Neural cell (in vitro differentiated cells): Measurements from ENCODE around the gene ZNF771. TPM values are rescaled to one million over a fixed set of nuclear protein-coding genes. Genes with fewer than 3 reads are reported as not detected.
"Not testable (repeated sequence)": the region's sequence is repeated elsewhere in the genome, so short reads cannot be mapped to it uniquely, and the experiment has no call there.

ENCODE experiments used
- H2AFZ ChIP-seq: fragments of 200-600, 300-800 bp; sonication (generic), shearing (Covaris generic); 2 replicates; pipeline ENCODE4 v1.6.0; 2014; ENCODE audit warnings: low read depth, mild to moderate bottlenecking, antibody characterized with exemption, low read length, moderate library complexity
- H3F3A ChIP-seq: fragments of 200-600 bp; shearing (Covaris generic); 2 replicates; pipeline ENCODE4 v1.6.1; 2016; ENCODE audit warnings: mild to moderate bottlenecking, moderate library complexity, mixed read lengths, antibody characterized with exemption, low read length; ENCODE audit not compliant: insufficient read depth, poor library complexity, severe bottlenecking
- H3K27ac ChIP-seq: fragments of 200-600, 300-800 bp; sonication (generic), shearing (Covaris generic); 2 replicates; pipeline ENCODE4 v1.5.1; 2014; ENCODE audit warnings: mild to moderate bottlenecking, low read length, moderate library complexity
- H3K27me3 ChIP-seq: fragments of 300-800, 200-600 bp; sonication (generic), shearing (Covaris generic); 2 replicates; pipeline ENCODE4 v1.6.0; 2014; ENCODE audit warnings: mild to moderate bottlenecking, low read depth, low read length, moderate library complexity; ENCODE audit not compliant: insufficient read depth
- H3K36me3 ChIP-seq: fragments of 300-800, 200-600 bp; sonication (generic), shearing (Covaris generic); 2 replicates; pipeline ENCODE4 v1.5.1; 2014; ENCODE audit warnings: mild to moderate bottlenecking, antibody characterized with exemption, low read length, moderate library complexity; ENCODE audit not compliant: insufficient read depth
- H3K4me2 ChIP-seq: fragments of 300-800, 200-600 bp; sonication (generic), shearing (Covaris generic); 2 replicates; pipeline ENCODE4 v1.6.0; 2014; ENCODE audit warnings: mild to moderate bottlenecking, low read length
- H3K4me3 ChIP-seq: fragments of 300-800, 200-600 bp; sonication (generic), shearing (Covaris generic); 2 replicates; pipeline ENCODE4 v1.5.1; 2014; ENCODE audit warnings: mild to moderate bottlenecking, low read length, moderate library complexity
- H3K79me2 ChIP-seq: fragments of 200-600 bp; shearing (Covaris generic); replicated peaks from 2 replicates; pipeline ENCODE4 v1.6.0; 2014; ENCODE audit warnings: mild to moderate bottlenecking, low read length, moderate library complexity; ENCODE audit not compliant: insufficient read depth
- H3K9ac ChIP-seq: fragments of 300-800, 200-600 bp; sonication (generic), shearing (Covaris generic); 2 replicates; pipeline ENCODE4 v1.6.1; 2016; ENCODE audit warnings: mild to moderate bottlenecking, low read length, mixed read lengths
- H3K9me2 ChIP-seq: fragments of 200-600 bp; shearing (Covaris generic); 2 replicates; pipeline ENCODE4 v1.6.1; 2016; ENCODE audit warnings: mild to moderate bottlenecking, low read length, mixed read lengths; ENCODE audit not compliant: insufficient read depth
- H3K9me3 ChIP-seq: fragments of 200-600, 300-800 bp; sonication (generic), shearing (Covaris generic); 2 replicates; pipeline ENCODE4 v1.6.1; 2016; ENCODE audit warnings: mild to moderate bottlenecking, mixed run types, low read length, moderate library complexity, mixed read lengths
- H4K20me1 ChIP-seq: fragments of 200-600 bp; shearing (Covaris generic); 2 replicates; pipeline ENCODE4 v1.6.1; 2016; ENCODE audit warnings: mild to moderate bottlenecking, mixed run types; ENCODE audit not compliant: insufficient read depth
- CTCF ChIP-seq: fragments of 450-650 bp; IDR thresholded peaks from 2 replicates; pipeline ENCODE4 v1.5.1; 2014; ENCODE audit warnings: antibody characterized with exemption, mild to moderate bottlenecking, moderate library complexity; ENCODE audit not compliant: poor library complexity, severe bottlenecking
- EP300 ChIP-seq: fragments of 450-650 bp; conservative IDR thresholded peaks from 2 replicates; pipeline ENCODE4 v1.6.1; 2014; ENCODE audit warnings: antibody characterized with exemption, mild to moderate bottlenecking, moderate library complexity; ENCODE audit not compliant: poor library complexity, severe bottlenecking
- EZH2 ChIP-seq: fragments of 200-600, 300-800 bp; shearing (Covaris generic), sonication (generic); IDR thresholded peaks from 2 replicates; pipeline ENCODE4 v1.6.1; 2014; ENCODE audit warnings: antibody characterized with exemption, low read length, borderline replicate concordance, mild to moderate bottlenecking; ENCODE audit not compliant: insufficient read depth, poor library complexity, severe bottlenecking
- MXI1 ChIP-seq: fragments of 450-650 bp; conservative IDR thresholded peaks from 2 replicates; pipeline ENCODE4 v1.6.1; 2014; ENCODE audit warnings: antibody characterized with exemption, mild to moderate bottlenecking; ENCODE audit not compliant: poor library complexity, severe bottlenecking
- POLR2AphosphoS5 ChIP-seq: IDR thresholded peaks from 2 replicates; pipeline ENCODE4 v1.6.1; 2012
- RAD21 ChIP-seq: fragments of 450-650 bp; conservative IDR thresholded peaks from 2 replicates; pipeline ENCODE4 v1.6.1; 2014; ENCODE audit warnings: antibody characterized with exemption, mild to moderate bottlenecking, moderate library complexity
- REST ChIP-seq: IDR thresholded peaks from 2 replicates; pipeline ENCODE4 v1.6.1; 2012; ENCODE audit warnings: borderline replicate concordance
- SMC3 ChIP-seq: fragments of 450-650 bp; conservative IDR thresholded peaks from 2 replicates; pipeline ENCODE4 v1.6.1; 2014; ENCODE audit warnings: antibody characterized with exemption, mild to moderate bottlenecking, moderate library complexity; ENCODE audit not compliant: poor library complexity
- TAF1 ChIP-seq: IDR thresholded peaks from 2 replicates; pipeline ENCODE4 v1.6.1; 2012; ENCODE audit warnings: low read depth
- polyA plus RNA-seq: library from polyadenylated mRNA; depleted of rRNA; stranded (reverse); fragments of >200 nt; gene quantifications from 2 replicates; pipeline ENCODE4 v1.2.3, GENCODE V29; 2014

The ZNF771 gene
- polyA plus RNA-seq, 1 donor from 2014 or later: 11.7 TPM

GRCh38 chr16:30458561-30459394 lies 51.4 kb downstream of the ZNF771 start:
- no peaks in the 10 kb centered on the region for H4K20me1 ChIP-seq
- H3K4me3 ChIP-seq: no peak overlapping the region
- no peaks in the 10 kb centered on the region for H3K27me3 ChIP-seq
- H3K36me3 ChIP-seq: no peaks in the 10 kb centered on the region
- TF ChIP-seq SMC3 (no peak), MXI1 (no peak), RAD21 (no peak), TAF1 (no peak), CTCF (no peak), EP300 (no peak), REST (no peak), POLR2AphosphoS5 (no peak), EZH2 (no peak)
- H2AFZ ChIP-seq: no peak overlapping the region
- no peaks in the 10 kb centered on the region for H3K9me2 ChIP-seq
- H3K9ac ChIP-seq: no peak overlapping the region
- H3F3A ChIP-seq: no peaks in the 10 kb centered on the region
- H3K9me3 ChIP-seq: no peaks in the 10 kb centered on the region
- H3K79me2 ChIP-seq: no peaks in the 10 kb centered on the region
- no peak overlapping the region for H3K27ac ChIP-seq
- H3K4me2 ChIP-seq: no peak overlapping the region

DNA sequence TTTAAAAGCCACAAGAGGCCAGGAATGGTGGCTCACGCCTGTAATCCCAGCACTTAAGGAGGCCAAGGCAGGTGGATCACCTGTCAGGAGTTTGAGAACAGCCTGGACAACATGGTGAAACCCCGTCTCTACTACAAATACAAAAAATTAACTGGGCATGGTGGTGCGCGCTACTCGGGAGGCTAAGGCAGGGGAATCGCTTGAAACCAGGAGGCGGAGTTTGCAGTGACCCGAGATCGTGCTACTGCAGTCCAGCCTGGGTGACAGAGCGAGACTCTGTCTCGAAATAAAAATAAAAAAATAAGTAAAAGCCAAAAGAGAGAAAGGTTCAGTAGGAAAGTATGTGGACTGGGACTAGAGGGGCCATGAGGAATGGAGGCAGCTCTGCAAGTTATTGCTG lies 52.0 kb downstream of the ZNF771 start:
- Histone ChIP-seq H3F3A (no peaks in the 10 kb centered on the region), H3K4me2 (no peak overlapping the region), H3K9ac (no peak overlapping the region), H2AFZ (no peak overlapping the region), H3K27me3 (no peaks in the 10 kb centered on the region), H4K20me1 (no peaks in the 10 kb centered on the region), H3K36me3 (no peaks in the 10 kb centered on the region), H3K79me2 (no peaks in the 10 kb centered on the region), H3K9me3 (no peaks in the 10 kb centered on the region), H3K27ac (no peak overlapping the region), H3K4me3 (no peak overlapping the region), H3K9me2 (no peaks in the 10 kb centered on the region)
- TF ChIP-seq EZH2 (no peak), EP300 (no peak), CTCF (no peak), SMC3 (no peak), TAF1 (no peak), REST (no peak), RAD21 (no peak), POLR2AphosphoS5 (no peak), MXI1 (no peak)

DNA sequence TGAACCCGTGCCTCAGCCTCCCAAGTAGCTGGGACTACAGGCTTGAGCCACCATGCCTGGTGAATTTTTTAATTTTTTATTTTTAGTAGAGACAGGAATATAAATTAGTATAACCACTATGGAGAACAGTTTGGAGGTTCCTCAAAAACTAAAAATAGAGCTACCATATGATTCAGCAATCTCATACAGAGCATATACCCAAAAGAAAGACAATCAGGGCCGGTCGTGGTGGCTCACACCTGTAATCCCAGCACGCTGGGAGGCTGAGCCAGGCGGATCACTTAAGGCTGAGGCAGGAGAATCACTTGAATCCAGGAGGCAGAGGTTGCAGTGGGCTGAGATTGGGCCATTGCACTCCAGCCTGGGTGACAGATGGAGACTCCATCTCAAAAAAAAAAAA lies 54.0 kb downstream of the ZNF771 start:
- not testable (repeated sequence) for H3K9me2 ChIP-seq, H3K4me3 ChIP-seq, H3F3A ChIP-seq, H3K9ac ChIP-seq, H3K4me2 ChIP-seq, H3K9me3 ChIP-seq, H4K20me1 ChIP-seq, H2AFZ ChIP-seq, H3K27ac ChIP-seq, H3K27me3 ChIP-seq, H3K36me3 ChIP-seq, H3K79me2 ChIP-seq
